H9 (cell line): ENCODE data around the gene MACROD1. TPM values are rescaled to one million over a fixed set of nuclear protein-coding genes. Genes with fewer than 3 reads are reported as not detected.

Experiments
- DNase-seq: peaks from one replicate; pipeline ENCODE4 v3.0.0-alpha.2; 2017
- H2AFZ ChIP-seq: one replicate; pipeline ENCODE4 v1.6.1; 2013; ENCODE audit warnings: mild to moderate bottlenecking, low read length, control low read depth, moderate library complexity
- H2AK5ac ChIP-seq: 2 replicates; pipeline ENCODE4 v1.6.1; 2013; ENCODE audit warnings: low read length, control low read depth, mixed read lengths; ENCODE audit not compliant: insufficient read length
- H2BK120ac ChIP-seq: one replicate; pipeline ENCODE4 v1.6.1; 2013; ENCODE audit warnings: low read depth, mild to moderate bottlenecking, low read length, control low read depth, inconsistent platforms; ENCODE audit not compliant: poor library complexity, severe bottlenecking
- H2BK12ac ChIP-seq: 2 replicates; pipeline ENCODE4 v1.6.1; 2013; ENCODE audit warnings: low read length, control low read depth, mixed read lengths, low read depth; ENCODE audit not compliant: insufficient read length
- H2BK15ac ChIP-seq: 2 replicates; pipeline ENCODE4 v1.6.1; 2013; ENCODE audit warnings: low read depth, low read length, control low read depth
- H2BK20ac ChIP-seq: one replicate; pipeline ENCODE4 v1.6.1; 2013; ENCODE audit warnings: low read depth, mild to moderate bottlenecking, low read length, control low read depth, inconsistent platforms; ENCODE audit not compliant: poor library complexity, severe bottlenecking
- H2BK5ac ChIP-seq: 2 replicates; pipeline ENCODE4 v1.6.1; 2013; ENCODE audit warnings: low read length, control low read depth, mixed read lengths; ENCODE audit not compliant: insufficient read length
- H3K14ac ChIP-seq: 2 replicates; pipeline ENCODE4 v1.6.1; 2013; ENCODE audit warnings: low read length, control low read depth; ENCODE audit not compliant: insufficient read depth
- H3K18ac ChIP-seq: 2 replicates; pipeline ENCODE4 v1.6.1; 2013; ENCODE audit warnings: low read depth, mild to moderate bottlenecking, mixed read lengths, low read length, control low read depth; ENCODE audit not compliant: insufficient read length
- H3K23ac ChIP-seq: 2 replicates; pipeline ENCODE4 v1.6.1; 2013; ENCODE audit warnings: low read length, control low read depth, mixed read lengths, low read depth; ENCODE audit not compliant: insufficient read length
- H3K23me2 ChIP-seq: 2 replicates; pipeline ENCODE4 v1.6.1; 2013; ENCODE audit warnings: low read depth, mild to moderate bottlenecking, mixed read lengths, low read length, control low read depth; ENCODE audit not compliant: insufficient read length, poor library complexity, severe bottlenecking
- H3K27ac ChIP-seq: 2 replicates; pipeline ENCODE4 v1.5.1; 2013; ENCODE audit warnings: low read length, control low read depth, mixed read lengths, low read depth; ENCODE audit not compliant: insufficient read length
- H3K27me3 ChIP-seq: 2 replicates; pipeline ENCODE4 v1.6.1; 2013; ENCODE audit warnings: low read length, control low read depth, inconsistent platforms; ENCODE audit not compliant: insufficient read depth
- H3K4ac ChIP-seq: 2 replicates; pipeline ENCODE4 v1.6.1; 2013; ENCODE audit warnings: low read depth, mild to moderate bottlenecking, control low read depth, inconsistent platforms, low read length, moderate library complexity
- H3K4me1 ChIP-seq: 2 replicates; pipeline ENCODE4 v1.6.1; 2013; ENCODE audit warnings: low read length, control low read depth, inconsistent platforms; ENCODE audit not compliant: insufficient read depth
- H3K4me2 ChIP-seq: 2 replicates; pipeline ENCODE4 v1.6.1; 2013; ENCODE audit warnings: low read length, control low read depth, mixed read lengths; ENCODE audit not compliant: insufficient read length, insufficient read depth
- H3K56ac ChIP-seq: 2 replicates; pipeline ENCODE4 v1.6.1; 2013; ENCODE audit warnings: low read depth, mild to moderate bottlenecking, mixed read lengths, low read length, control low read depth; ENCODE audit not compliant: insufficient read length
- H3K79me1 ChIP-seq: 2 replicates; pipeline ENCODE4 v1.6.1; 2013; ENCODE audit warnings: low read depth, mild to moderate bottlenecking, moderate library complexity, low read length, control low read depth, inconsistent platforms; ENCODE audit not compliant: insufficient read depth, poor library complexity, severe bottlenecking
- H3K79me2 ChIP-seq: 2 replicates; pipeline ENCODE4 v1.6.1; 2013; ENCODE audit warnings: low read length, control low read depth, inconsistent platforms; ENCODE audit not compliant: insufficient read depth
- H3K9ac ChIP-seq: 2 replicates; pipeline ENCODE4 v1.6.1; 2013; ENCODE audit warnings: low read length, control low read depth, mixed read lengths; ENCODE audit not compliant: insufficient read length; ENCODE audit errors: extremely low read depth
- H3K9me3 ChIP-seq: one replicate; pipeline ENCODE4 v1.6.1; 2013; ENCODE audit warnings: low read depth, low read length, inconsistent platforms; ENCODE audit not compliant: control insufficient read depth
- H3T11ph ChIP-seq: one replicate; pipeline ENCODE4 v1.6.1; 2013; ENCODE audit warnings: mild to moderate bottlenecking, low read length, control low read depth, inconsistent platforms
- H4K20me1 ChIP-seq: one replicate; pipeline ENCODE4 v1.6.1; 2013; ENCODE audit not compliant: control insufficient read depth, insufficient read length, insufficient read depth
- H4K5ac ChIP-seq: 2 replicates; pipeline ENCODE4 v1.6.1; 2013; ENCODE audit warnings: low read depth, mild to moderate bottlenecking, mixed read lengths, low read length, control low read depth; ENCODE audit not compliant: insufficient read length
- H4K8ac ChIP-seq: replicated peaks from 2 replicates; pipeline ENCODE4 v1.6.1; 2013; ENCODE audit warnings: low read length, control low read depth, mixed read lengths, low read depth; ENCODE audit not compliant: insufficient read length
- H4K91ac ChIP-seq: 2 replicates; pipeline ENCODE4 v1.6.1; 2013; ENCODE audit warnings: low read depth, mild to moderate bottlenecking, moderate library complexity, mixed read lengths, low read length, control low read depth; ENCODE audit not compliant: insufficient read length
- H3K27ac Mint-ChIP-seq, 3 experiments: 2 replicates in 2 of 3; 3 replicates in 1 of 3; pipeline ENCODE4 v1.8.0; 2020 to 2021; ENCODE audit warnings: mixed read lengths in 3 of 3, mild to moderate bottlenecking in 1 of 3, moderate library complexity in 1 of 3
- H3K27me3 Mint-ChIP-seq: 2 replicates; pipeline ENCODE4 v1.8.0; 2021; ENCODE audit warnings: low read depth, mild to moderate bottlenecking, moderate library complexity, mixed read lengths
- H3K36me3 Mint-ChIP-seq, 3 experiments: 2 replicates in 2 of 3; 3 replicates in 1 of 3; pipeline ENCODE4 v1.8.0; 2020 to 2021; ENCODE audit warnings: low read depth in 3 of 3, mixed read lengths in 3 of 3; ENCODE audit not compliant: insufficient read depth in 1 of 3
- H3K4me1 Mint-ChIP-seq, 2 experiments: 2 replicates each; pipeline ENCODE4 v1.8.0; 2020; ENCODE audit warnings: mixed read lengths in 2 of 2
- H3K4me3 Mint-ChIP-seq, 2 experiments: 2 replicates in 1 of 2; 3 replicates in 1 of 2; pipeline ENCODE4 v1.8.0; 2020 to 2021; ENCODE audit warnings: mild to moderate bottlenecking in 2 of 2, mixed read lengths in 2 of 2, moderate library complexity in 1 of 2
- H3K9me3 Mint-ChIP-seq, 2 experiments: 2 replicates in 1 of 2; 3 replicates in 1 of 2; pipeline ENCODE4 v1.8.0; 2020; ENCODE audit warnings: mild to moderate bottlenecking in 2 of 2, mixed read lengths in 2 of 2, moderate library complexity in 1 of 2
- CTCF ChIP-seq: fragments of 200-600 bp; sonication (generic); conservative IDR thresholded peaks from 3 replicates; pipeline ENCODE4 v1.8.0; 2021; ENCODE audit warnings: antibody characterized with exemption, mild to moderate bottlenecking
- WGBS: extraction: QIAGEN DNeasy Blood & Tissue Kit; methylation state at CpG from one replicate; pipeline ENCODE4 v1.1.7; 2013; ENCODE audit warnings: missing lambda C conversion rate, low lambda C conversion rate, mixed read lengths; ENCODE audit not compliant: insufficient read length; ENCODE audit errors: extremely low coverage; 5-methylcytosine and 5-hydroxymethylcytosine counted together
- total RNA-seq: library from RNA; stranded (reverse); gene quantifications from 2 replicates; pipeline ENCODE4 v1.2.1, GENCODE V29; 2021

MACROD1 gene
- total RNA-seq, 1 experiment from 2014 or later, result 21.2 TPM

GRCh38 chr11:64041846-64042245 lies 124.1 kb downstream of the MACROD1 start:
- no peaks in the 10 kb centered on the region; a peak in 1 of 5 replicates for H3K9me3 Mint-ChIP-seq
- no peak for TF ChIP-seq CTCF
- Histone ChIP-seq H3K56ac (no peak overlapping the region), H3K4me2 (no peak overlapping the region), H3K9ac (no peak overlapping the region), H3K79me1 (no peaks in the 10 kb centered on the region), H2AFZ (no peak overlapping the region), H2AK5ac (no peak overlapping the region), H3K23ac (no peak overlapping the region), H2BK120ac (no peak overlapping the region), H2BK20ac (no peak overlapping the region), H4K5ac (no peak overlapping the region), H4K20me1 (peaks cover 2% of the 10 kb centered on the region), H2BK5ac (no peak overlapping the region), H3K4ac (no peak overlapping the region), H3K27ac (no peak overlapping the region), H3K9me3 (no peaks in the 10 kb centered on the region), H2BK15ac (no peak overlapping the region), H2BK12ac (no peak overlapping the region), H3K23me2 (no peaks in the 10 kb centered on the region), H3K79me2 (no peaks in the 10 kb centered on the region), H3K27me3 (peaks cover 31% of the 10 kb centered on the region), H3K4me1 (no peaks in the 10 kb centered on the region), H4K91ac (no peak overlapping the region), H3T11ph (no peak overlapping the region), H3K18ac (no peak overlapping the region), H3K14ac (no peak overlapping the region), H4K8ac (no peak overlapping the region)
- H3K36me3 Mint-ChIP-seq, result no peaks in the 10 kb centered on the region; a peak in 1 of 7 replicates
- WGBS, result no CpG with 5 or more reads among the region's 9 CpGs
- DNase-seq, result no peak
- no peak overlapping the region for H3K27ac Mint-ChIP-seq
- no peak overlapping the region for H3K4me3 Mint-ChIP-seq
- peaks cover 95% of the 10 kb centered on the region for H3K27me3 Mint-ChIP-seq
- peaks cover 4 to 12% of the 10 kb centered on the region in 2 experiments for H3K4me1 Mint-ChIP-seq
